Measurements from ENCODE around the gene EIF2AK3.

DNA sequence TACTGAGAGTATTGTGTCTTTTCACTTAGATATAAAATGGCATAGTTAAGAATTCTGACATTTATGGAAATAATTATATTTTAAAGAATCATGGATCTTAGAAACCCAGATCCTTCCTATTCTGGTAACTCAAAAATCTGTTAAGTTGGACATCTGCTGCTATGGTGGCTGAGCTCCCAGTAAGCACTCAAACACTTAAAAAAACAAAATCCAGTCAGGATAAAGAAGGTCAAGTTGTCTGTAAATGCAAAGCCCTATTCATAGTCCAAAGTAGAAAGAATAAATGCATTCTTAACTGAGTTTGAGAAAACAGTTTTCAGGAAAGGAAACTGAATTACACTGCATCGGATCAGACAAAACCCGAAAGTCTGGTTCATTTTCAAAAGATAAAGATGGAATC is 35.6 kb downstream of the EIF2AK3 start:
- TF ChIP-seq, protein P1, sequence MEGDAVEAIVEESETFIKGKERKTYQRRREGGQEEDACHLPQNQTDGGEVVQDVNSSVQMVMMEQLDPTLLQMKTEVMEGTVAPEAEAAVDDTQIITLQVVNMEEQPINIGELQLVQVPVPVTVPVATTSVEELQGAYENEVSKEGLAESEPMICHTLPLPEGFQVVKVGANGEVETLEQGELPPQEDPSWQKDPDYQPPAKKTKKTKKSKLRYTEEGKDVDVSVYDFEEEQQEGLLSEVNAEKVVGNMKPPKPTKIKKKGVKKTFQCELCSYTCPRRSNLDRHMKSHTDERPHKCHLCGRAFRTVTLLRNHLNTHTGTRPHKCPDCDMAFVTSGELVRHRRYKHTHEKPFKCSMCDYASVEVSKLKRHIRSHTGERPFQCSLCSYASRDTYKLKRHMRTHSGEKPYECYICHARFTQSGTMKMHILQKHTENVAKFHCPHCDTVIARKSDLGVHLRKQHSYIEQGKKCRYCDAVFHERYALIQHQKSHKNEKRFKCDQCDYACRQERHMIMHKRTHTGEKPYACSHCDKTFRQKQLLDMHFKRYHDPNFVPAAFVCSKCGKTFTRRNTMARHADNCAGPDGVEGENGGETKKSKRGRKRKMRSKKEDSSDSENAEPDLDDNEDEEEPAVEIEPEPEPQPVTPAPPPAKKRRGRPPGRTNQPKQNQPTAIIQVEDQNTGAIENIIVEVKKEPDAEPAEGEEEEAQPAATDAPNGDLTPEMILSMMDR (IDR thresholded peaks at IDR 0.05; ENCODE audit: low read depth, low read length), result no peak
- TF ChIP-seq POLR2A (IDR thresholded peaks at IDR 0.05; ENCODE audit: extremely low read depth, insufficient read length) (no peak), MYC (IDR thresholded peaks at IDR 0.05; ENCODE audit: low read depth, low read length) (no peak)
- TF ChIP-seq, protein P2, sequence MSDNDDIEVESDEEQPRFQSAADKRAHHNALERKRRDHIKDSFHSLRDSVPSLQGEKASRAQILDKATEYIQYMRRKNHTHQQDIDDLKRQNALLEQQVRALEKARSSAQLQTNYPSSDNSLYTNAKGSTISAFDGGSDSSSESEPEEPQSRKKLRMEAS (IDR thresholded peaks at IDR 0.05; ENCODE audit: low read depth, low read length), result no peak
